GM04503 (cell line): ENCODE measurements around the gene SUFU.
"Not testable (repeated sequence)": the region's sequence is repeated elsewhere in the genome, so short reads cannot be mapped to it uniquely, and the experiment has no call there.

Experiments
- DNase-seq: peaks from one replicate; pipeline ENCODE4 v3.0.0-alpha.2; 2012; ENCODE audit warnings: low read depth

SUFU gene

DNA sequence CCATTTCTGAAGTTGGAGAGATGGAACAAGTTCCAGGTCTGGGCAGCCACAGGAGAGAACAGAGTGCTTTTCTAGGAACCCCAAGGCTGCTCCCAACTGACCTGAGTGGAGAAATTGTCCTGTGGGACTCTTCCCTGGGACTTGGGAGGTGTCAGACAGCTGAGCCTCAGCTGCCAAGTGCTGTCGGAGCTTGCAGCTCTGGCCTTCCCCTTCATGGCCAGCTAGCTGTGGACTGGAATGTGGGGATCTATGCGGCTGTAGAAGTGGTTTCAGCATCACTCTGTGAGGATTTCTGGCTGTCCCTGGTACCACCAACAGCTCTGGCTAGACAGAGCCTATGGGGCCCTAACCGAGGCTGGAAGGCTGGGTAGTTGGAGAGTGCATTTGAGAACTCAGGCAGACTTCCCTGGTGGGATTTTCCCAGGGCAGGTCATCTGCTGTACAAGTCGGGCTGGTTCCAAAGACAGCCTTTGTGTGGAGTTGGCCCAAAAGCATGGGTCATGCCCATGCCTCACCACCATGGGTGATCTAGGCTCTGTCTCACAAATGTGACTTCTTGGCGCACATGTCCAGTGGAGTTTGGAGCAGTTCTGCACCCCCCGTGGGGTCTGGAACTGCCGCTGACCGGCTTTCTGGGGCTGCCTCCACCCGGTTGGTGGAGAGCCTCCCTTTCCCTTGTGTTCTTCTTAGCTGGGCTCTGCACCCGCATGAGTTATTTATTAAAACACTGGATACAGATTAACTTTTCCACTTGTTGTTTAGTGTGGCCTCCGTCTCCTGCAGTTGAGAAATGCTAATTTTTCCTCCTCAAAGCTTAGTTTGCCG lies 10.9 kb downstream of the SUFU start:
- DNase-seq, result no peak

DNA sequence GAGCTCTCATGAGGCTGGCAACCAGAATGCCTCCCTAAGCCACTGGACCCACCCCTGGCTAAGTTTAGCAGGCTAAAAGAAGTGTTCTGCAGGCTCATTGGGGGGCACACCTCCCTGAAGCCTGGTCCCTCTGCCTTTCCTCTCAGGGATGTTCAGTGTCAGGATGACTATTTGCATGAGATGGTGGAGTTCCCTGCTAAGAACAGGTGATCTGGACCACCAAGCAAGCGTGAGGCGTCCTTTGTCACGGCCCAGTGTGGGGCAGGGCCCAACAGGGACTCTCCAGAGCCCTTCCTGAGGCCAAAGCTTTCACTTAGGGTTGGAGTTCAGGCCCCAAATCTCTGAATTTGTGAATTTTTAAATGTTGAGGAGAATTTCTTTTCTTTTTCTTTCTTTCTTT lies 12.0 kb downstream of the SUFU start:
- DNase-seq, result no peak

DNA sequence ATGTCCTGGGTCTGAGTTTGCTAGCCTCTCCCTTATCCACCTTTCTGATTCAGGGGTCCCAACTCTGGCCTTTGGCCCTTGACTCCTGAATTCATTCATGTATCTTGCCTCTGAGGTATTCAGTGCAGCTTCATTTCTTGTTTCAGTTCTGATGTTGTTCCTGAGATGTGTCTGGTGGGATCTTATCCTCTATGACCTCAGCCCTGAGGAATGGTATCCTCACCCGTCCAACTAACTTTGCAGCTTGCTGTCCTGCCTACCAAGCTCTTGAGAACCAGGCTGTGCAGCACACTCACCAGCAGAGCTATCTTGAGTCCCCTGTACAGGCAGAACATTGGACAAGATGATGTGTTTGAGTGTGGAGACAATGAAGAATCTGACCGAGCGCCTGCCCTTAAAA lies 13.8 kb downstream of the SUFU start:
- DNase-seq, result peak; percentile 36

DNA sequence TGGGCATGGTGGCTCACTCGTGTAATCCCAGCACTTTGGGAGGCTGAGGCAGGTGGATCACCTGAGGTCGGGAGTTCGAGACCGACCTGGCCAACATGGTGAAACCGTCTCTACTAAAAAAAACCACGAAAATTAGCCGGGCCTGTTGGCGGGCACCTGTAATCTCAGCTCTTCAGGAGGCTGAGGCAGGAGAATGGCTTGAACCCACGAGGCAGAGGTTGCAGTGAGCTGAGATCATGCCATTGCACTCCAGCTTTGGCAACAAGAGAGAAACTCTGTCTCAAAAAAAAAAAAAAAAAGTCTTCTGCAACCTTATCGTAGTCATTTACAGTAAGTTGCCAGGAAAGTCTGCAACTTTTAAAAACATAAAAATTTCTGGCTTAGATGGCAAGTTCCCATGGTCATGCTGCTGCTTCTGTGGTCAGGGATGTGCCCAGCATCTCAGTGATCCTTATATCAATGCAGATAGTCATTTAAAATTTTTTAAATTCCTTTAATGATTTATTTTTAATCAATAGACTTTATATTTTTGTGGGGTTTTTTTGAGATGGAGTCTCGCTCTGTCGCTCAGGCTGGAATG lies 15.6 kb downstream of the SUFU start:
- DNase-seq, result no peak

DNA sequence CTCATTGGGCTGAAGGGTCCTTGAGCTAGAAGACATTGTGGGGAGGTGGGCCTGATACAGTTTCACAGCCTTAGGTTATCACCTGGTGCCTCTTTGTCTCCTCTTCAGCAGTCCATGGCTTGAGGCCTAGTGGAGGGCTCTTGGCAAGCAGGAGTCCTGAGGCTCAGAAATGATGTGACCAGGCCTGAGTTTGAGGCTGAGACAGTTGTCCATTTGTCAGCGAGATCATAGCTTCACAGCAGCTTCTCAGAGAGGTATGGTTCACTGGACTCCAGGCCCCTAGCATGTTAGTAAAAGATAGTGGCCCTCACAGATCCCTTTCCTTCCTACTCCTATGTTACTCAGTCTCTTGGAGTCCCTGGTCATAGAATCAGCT lies 19.1 kb downstream of the SUFU start:
- no peak for DNase-seq

DNA sequence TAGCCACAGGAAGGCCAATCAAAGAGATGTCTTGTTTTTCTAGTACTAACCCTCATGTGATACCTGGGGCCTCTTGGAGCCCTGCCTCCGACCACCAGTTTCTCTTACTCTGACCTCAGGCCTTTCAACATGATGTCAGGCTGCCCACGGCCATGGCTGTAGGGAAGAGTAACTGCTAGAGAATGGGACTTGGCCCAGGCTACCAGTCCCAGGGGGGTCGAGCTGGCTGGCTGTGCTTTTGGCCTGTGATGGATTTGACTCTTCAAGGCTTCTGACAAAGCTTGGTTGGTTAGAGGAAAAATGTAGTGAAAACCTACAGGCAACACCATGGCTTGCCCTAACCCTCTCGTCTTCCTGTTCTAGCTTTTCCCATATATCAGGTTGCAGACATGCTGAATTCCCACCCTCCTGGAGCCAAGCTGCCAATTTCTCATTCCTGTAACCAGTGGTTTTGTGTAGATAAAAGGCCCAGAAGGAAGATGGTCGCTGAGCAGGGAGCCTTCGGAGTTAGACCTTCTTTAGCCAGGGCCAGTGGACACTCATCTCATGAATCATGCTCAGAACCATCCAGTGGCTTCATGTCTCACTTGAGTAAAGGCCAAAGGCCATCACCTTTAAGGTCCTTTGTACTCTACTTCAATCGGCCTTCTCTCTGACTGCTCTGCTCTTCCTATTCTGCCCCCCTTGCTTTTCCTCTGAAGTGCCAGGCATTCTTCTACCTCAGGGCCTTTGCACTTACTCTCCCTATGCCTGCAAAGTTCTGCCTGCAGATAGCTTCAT lies 19.7 kb downstream of the SUFU start:
- DNase-seq, result peak; percentile 34

DNA sequence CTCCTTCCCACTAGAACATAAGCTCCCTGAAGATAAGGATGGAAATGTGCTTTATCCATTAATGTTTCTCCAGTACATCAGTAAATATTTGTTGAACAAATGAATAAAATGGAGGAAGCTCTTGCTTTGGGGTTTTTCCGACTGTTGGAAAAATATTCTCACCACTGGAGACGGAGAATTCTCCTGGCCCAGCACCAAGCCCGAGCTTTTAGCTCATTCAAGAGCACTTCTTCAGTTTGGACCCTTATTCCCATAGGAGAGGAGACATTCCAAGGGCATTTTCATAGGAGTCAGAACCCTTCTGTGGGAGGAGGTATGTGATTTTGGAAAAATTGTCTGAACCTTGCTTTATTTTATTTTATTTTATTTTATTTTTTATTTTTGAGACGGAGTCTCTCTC lies 21.0 kb downstream of the SUFU start:
- DNase-seq, result no peak

DNA sequence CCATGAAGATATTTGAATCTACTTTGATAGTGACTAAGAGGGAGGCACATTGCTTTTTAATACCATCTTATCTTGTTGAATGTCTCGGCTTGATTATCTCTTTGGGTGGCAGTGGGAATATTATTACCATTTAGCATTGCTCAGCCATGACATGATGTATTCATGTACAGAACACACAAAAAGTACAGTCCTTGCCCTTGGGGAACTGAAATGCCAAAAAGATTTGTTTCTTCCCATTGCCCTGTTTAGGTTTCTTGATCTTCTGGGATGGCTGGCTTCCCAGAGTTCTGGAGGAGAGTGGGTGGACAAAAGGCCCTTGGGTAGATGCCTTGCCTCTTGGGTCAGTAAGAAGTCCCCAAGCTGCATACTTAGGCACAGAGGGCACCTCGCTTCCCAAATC lies 23.8 kb downstream of the SUFU start:
- DNase-seq, result no peak

DNA sequence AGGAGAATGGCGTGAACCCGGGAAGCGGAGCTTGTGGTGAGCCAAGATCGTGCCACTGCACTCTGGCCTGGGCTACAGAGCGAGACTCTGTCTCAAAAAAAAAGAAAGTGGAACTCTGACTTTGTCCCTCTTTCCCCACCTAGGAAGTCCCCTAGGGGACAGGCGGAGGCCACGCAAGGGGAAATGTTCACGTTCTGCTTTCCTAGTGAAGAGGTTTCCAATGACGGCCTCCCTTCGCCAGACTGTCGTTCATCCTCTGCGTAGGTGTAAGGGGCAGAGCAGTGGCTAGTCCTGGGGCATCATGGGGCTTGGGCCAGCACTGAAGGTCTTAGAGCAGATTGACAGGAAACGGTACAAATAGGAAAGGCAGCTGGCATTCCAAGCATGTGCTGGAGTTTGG lies 30.6 kb downstream of the SUFU start:
- no peak for DNase-seq

DNA sequence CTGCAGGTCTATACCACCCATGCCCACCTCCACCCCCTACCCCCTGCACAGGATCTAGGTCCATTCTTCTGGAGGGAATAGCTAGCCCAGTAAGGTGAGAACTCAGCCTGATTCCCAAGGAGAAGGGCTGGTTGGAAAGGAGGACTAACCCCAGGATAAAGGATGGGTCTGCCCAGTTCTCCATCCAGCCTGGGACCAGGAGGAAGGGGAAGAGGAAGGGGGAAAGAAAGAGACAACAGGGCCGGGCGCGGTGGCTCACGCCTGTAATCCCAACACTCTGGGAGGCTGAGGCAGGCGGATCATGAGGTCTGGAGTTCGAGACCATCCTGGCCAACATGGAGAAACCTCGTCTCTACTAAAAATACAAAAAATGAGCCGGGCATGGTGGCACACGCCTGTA lies 31.2 kb downstream of the SUFU start:
- not testable (repeated sequence) for DNase-seq

DNA sequence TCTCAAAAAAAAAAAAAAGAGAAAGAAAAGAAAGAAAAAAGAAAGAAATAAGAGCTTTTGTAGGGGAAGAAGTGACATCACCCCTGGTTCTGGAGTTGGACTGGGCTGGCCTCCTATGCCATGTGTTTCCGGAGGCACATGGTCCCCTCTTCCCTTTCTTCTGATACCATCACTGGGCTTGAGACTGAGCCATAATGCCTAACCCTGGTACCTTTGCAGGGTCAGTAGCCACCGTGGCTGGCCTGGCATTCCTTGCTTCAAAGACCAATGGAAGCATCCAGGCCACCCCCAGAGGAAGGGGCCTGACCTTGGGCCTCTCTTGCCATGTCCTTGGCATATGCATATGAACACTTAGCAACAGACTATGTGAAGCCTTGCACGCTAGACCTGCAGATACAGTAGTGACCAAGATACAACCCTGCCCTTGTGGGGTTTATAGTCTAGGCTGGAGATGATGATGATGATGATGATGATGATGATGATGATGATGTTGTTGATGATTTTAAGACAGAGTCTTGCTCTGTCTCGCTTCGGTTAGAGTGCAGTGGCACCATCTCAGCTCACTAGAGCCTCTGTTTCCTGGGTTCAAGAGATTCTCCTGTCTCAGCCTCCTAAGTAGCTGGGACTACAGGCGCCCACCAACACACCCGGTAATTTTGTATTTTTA lies 31.8 kb downstream of the SUFU start:
- DNase-seq, result no peak

DNA sequence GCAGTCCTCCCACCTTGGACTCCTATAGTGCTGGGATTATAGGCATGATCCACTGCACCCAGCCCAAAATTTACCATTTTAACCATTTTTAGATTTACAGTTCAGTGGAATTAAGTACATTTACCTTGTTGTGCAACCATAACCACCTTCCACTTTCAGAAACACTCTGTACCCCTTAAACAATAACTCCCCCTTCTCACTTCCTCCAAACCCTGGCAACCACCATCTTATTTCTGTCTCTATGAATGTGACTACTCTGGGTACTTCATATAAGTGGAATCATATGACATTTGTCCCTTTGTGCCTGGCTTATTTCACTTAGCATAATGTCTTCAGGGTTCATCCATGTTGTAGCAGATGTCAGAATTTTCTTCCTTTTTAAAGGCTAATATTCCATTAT lies 33.6 kb downstream of the SUFU start:
- DNase-seq, result no peak

DNA sequence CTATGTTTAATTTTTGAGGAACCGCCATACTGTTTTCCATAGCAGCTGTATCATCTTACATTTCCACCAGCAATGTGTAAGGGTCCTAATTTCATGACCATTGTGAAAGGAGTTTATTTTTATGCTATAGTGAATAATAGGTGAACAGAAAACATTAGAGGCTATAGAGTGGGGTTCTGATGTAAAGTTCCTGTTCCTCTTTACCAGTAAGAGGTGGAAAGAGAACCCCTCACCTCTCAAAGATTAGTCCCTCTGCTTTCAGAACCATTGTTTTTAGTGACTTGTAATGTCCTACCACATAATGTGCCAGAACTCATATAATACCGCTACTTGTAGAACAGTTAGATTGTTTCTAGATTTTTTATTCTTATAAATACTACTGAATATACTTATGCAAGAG lies 34.2 kb downstream of the SUFU start:
- no peak for DNase-seq

DNA sequence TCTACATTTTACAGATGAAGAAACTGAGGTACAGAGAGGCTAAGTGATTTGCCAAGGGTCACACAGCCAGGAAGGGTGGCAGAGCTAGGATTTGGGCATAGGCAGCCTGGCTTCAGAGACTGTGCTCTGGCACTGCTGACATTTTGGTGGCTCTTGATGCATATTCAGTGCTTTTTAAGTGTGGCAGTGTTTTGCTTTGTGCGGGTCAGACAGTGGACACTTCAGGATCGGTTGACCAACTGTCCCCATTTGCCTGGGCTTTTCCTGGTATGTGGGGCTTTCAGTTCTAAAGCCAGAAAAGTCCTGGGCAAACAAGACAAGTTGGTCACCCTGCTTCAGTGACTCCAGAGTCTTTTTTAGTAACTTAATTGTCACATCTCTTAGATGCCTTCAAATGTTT lies 35.0 kb downstream of the SUFU start:
- DNase-seq, result no peak

DNA sequence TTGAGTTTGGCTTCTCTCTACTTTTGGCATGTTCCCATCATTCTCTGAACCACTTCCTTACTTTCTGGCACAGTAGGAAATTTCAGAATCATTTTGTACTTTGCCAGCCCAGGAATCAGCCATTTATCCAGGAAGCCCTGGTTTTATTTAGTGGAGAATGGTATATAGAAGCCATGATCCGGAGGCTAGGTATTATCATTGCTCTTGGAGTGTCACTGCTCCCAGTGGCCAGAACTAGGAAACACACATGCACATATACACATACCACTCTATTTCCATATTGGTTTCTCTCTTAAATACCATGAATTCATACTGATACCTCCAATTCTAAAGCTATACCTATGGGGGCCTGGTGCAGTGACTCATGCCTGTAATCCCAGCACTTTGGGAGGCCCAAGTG lies 36.3 kb downstream of the SUFU start:
- DNase-seq, result no peak

DNA sequence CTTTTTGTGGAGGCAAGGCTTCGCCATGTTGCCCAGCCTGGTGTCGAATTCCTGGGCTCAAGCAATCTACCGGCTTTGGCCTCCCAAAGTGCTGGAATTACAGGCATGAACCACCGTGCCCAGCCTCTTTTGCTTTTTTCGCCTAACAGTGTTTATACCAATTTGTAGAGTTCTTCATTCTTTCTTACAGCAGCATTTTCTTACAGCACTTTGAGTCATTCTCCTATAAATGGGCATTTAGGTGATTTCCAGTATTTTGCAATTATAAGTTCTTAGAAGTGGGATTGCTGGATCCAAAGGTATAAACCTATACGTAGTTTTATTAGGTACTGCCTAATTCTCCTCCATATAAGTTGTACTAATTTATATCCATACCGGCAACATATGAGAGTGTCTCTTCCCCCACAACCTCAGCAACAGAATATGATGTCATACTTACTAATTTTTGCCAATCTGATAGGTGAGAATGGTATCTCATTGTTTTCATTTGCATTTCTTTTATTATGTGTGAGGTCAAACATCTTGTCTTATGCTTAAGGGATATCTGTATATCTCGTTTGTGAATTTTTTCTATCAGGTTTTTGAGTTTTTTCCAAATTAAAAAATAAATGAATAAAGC lies 39.1 kb downstream of the SUFU start:
- no peak for DNase-seq

DNA sequence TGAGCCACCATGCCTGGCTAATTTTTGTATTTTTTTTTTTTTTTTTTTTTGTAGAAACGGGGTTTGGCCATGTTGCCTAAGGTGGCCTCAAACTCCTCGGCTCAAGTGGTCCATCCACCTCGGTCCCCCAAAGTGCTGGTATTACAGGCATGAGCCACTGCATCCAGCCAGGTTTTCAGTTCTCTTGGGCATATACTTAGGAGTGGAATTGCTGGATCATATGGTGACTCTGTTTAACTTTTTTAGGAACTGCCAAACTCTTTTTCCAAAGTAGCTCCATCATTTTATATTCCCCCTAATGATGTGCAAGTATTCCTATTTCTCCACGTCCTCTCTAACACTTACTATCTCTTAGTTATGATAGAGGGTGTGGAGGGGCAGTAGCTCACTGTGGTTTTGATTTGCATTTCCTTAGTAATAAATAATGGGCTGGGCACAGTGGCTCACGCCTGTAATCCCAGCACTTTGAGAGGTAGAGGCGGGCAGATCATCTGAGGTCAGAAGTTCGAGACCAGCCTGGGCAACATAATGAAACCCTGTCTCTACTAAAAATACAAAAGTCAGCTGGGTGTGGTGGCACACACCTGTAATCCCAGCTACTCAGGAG lies 41.6 kb downstream of the SUFU start:
- DNase-seq, result no peak

DNA sequence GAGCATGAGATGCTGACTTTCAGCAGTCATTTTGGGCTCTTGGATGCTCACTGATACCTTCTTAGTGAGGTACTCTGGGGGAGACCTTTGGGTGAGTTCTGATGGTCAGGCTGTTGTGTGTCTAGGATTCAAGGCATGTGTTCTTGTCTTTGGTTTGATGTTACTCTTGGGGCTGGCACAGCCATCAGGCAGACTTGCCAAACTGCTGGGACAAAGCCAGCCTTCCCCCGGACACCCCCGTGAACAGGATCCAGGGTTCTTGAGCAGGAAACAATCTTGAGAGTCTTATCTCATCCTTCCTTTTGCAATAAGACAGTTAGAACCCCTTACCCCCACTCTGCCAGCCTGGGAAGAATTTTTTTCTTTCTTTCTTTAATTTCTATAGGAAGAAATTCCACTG lies 42.2 kb downstream of the SUFU start:
- no peak for DNase-seq

DNA sequence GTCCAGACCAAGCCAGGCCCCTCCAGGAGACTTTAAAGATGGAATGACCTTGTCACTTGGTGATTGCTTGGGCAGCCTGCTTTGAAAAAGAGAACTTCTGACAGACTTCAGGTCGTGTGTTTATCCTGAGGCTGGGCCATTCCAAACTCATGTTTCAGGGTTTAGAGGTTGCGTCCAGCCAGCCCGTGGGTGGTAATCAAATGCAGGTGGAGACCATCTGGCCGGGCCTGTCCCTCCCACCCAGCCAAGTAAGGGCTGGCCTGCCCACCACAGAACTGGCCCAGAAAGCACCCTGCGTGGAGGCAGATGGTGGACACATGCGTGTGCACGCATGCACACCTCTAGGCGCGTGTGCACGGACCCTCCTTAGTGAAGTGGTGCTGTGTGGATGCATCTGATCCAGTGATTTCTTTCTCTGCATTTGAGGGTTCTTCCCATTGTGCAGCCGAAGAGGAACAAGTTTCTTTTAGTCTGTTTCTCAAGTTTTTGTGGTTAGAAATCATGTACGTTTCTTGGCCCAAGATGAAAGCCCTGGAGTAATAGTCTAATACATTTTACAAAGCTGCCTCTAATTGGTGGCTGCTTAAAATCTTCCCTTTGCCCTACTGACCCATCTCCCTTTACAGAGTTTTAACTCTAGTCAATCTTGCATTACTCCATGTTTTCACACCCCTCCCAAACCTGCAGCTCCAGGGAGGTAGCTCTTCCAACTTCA lies 43.0 kb downstream of the SUFU start:
- no peak for DNase-seq

DNA sequence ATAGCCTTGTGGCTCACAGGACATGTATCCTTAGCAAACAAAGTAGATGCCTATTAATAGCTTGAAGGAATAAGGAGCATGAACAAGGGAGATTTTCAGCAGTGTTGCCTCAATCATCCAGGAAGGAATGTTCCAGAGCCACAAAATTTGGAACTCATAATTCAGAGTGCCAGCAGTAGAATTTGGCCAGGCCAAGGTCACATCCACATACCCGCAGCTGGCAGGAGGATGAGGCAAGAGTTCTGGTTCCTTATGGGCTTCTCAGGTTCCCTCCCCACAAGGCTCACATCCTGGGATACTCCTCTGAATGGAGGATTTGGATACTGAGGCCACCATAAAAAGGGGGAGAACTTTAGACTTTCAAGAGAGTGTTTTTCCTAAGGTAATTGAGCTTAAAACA lies 45.8 kb downstream of the SUFU start:
- no peak for DNase-seq

DNA sequence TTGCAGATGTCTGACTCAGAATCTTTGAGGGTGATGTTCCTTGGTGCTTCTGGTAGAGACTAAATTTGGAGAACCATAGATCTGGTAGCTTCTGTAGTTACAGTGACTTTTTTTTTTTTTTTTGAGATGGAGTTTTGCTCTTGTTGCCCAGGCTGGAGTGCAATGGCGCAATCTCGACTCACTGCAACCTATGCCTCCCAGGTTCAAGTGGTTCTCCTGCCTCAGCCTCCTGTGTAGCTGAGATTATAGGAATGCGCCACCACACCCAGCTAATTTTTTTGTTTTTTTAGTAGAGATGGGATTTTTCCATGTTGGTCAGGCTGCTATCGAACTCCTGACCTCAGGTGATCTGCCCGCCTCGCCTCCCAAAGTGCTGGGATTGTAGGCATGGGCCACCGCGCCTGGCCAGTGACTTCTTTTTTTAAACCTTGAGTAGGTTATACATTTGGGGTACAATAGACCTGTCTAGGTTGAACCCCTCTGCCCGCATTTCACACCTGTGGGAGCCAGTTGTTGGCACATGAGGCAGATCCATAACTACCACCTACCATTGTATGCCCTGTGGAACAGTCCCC lies 47.0 kb downstream of the SUFU start:
- DNase-seq, result no peak
